Duodenal mucosa (tissue), 2 donors: ENCODE data around the gene LEKR1.

Experiments used
- H3K27ac ChIP-seq: one replicate; pipeline ENCODE4 v1.7.0; 2013; ENCODE audit warnings: low read depth, low read length
- H3K27me3 ChIP-seq, 2 donors: one replicate each; pipeline ENCODE4 v1.7.0; 2013; ENCODE audit warnings: low read length in 2 of 2, control low read depth in 1 of 2; ENCODE audit not compliant: insufficient read depth in 2 of 2, control insufficient read depth in 1 of 2
- H3K36me3 ChIP-seq, 2 donors: one replicate each; pipeline ENCODE4 v1.7.0; 2013; ENCODE audit warnings: low read length in 2 of 2, control low read depth in 1 of 2; ENCODE audit not compliant: insufficient read depth in 2 of 2, control insufficient read depth in 1 of 2
- H3K4me1 ChIP-seq, 2 donors: one replicate each; pipeline ENCODE4 v1.7.0; 2013; ENCODE audit warnings: low read length in 2 of 2, control low read depth in 1 of 2; ENCODE audit not compliant: insufficient read depth in 2 of 2, control insufficient read depth in 1 of 2
- H3K4me3 ChIP-seq, 2 donors: one replicate each; pipeline ENCODE4 v1.7.0; 2013; ENCODE audit warnings: low read length in 2 of 2, low read depth in 1 of 2
- H3K9ac ChIP-seq, 2 donors: one replicate each; pipeline ENCODE4 v1.7.0; 2013; ENCODE audit warnings: low read length in 2 of 2, low read depth in 1 of 2
- H3K9me3 ChIP-seq, 2 donors: one replicate each; pipeline ENCODE4 v1.7.0; 2013; ENCODE audit warnings: low read length in 2 of 2, control low read depth in 1 of 2; ENCODE audit not compliant: control insufficient read depth in 1 of 2

The LEKR1 gene

GRCh38 chr3:157021679-157022078, 195.5 kb downstream of the LEKR1 start:
- Histone ChIP-seq H3K9ac (no peak overlapping the region), H3K27me3 (no peaks in the 10 kb centered on the region), H3K4me1 (no peaks in the 10 kb centered on the region), H3K36me3 (no peaks in the 10 kb centered on the region), H3K4me3 (no peak overlapping the region), H3K9me3 (no peaks in the 10 kb centered on the region), H3K27ac (no peak overlapping the region)

GRCh38 chr3:157023226-157023625, 197.1 kb downstream of the LEKR1 start:
- Histone ChIP-seq H3K27ac (no peak overlapping the region), H3K27me3 (no peaks in the 10 kb centered on the region), H3K36me3 (no peaks in the 10 kb centered on the region), H3K9me3 (no peaks in the 10 kb centered on the region), H3K4me3 (no peak overlapping the region), H3K9ac (no peak overlapping the region), H3K4me1 (no peaks in the 10 kb centered on the region)

GRCh38 chr3:157026091-157026490, 199.9 kb downstream of the LEKR1 start:
- Histone ChIP-seq H3K27me3 (no peaks in the 10 kb centered on the region), H3K4me1 (no peaks in the 10 kb centered on the region), H3K9ac (no peak overlapping the region), H3K36me3 (no peaks in the 10 kb centered on the region), H3K4me3 (no peak overlapping the region), H3K27ac (no peak overlapping the region), H3K9me3 (no peaks in the 10 kb centered on the region)

- no peak overlapping the region for H3K27ac ChIP-seq
Observed at GRCh38 chr3:157027861-157028745, 201.9 kb downstream of the LEKR1 start.

GRCh38 chr3:157029365-157029790, 203.2 kb downstream of the LEKR1 start:
- H3K9ac ChIP-seq: no peak overlapping the region
- H3K4me1 ChIP-seq: no peaks in the 10 kb centered on the region
- H3K4me3 ChIP-seq: no peak overlapping the region
- H3K36me3 ChIP-seq: no peaks in the 10 kb centered on the region
- H3K27ac ChIP-seq: no peak overlapping the region
- no peaks in the 10 kb centered on the region for H3K9me3 ChIP-seq
- no peaks in the 10 kb centered on the region for H3K27me3 ChIP-seq

More at GRCh38 chr3:157027861-157028745, 201.9 kb downstream of the LEKR1 start:
- no peaks in the 10 kb centered on the region for H3K36me3 ChIP-seq
- H3K4me3 ChIP-seq: no peak overlapping the region
- no peaks in the 10 kb centered on the region for H3K27me3 ChIP-seq
- H3K4me1 ChIP-seq: no peaks in the 10 kb centered on the region
- H3K9me3 ChIP-seq: no peaks in the 10 kb centered on the region
- H3K9ac ChIP-seq: no peak overlapping the region

- Histone ChIP-seq H3K9me3 (no peaks in the 10 kb centered on the region), H3K27me3 (no peaks in the 10 kb centered on the region), H3K4me1 (no peaks in the 10 kb centered on the region), H3K9ac (no peak overlapping the region), H3K36me3 (no peaks in the 10 kb centered on the region), H3K27ac (no peak overlapping the region), H3K4me3 (no peak overlapping the region)
Observed at GRCh38 chr3:157030712-157031111, 204.6 kb downstream of the LEKR1 start.

- no peaks in the 10 kb centered on the region for H3K27me3 ChIP-seq
- H3K4me3 ChIP-seq: no peak overlapping the region
- H3K36me3 ChIP-seq: no peaks in the 10 kb centered on the region
- no peaks in the 10 kb centered on the region for H3K4me1 ChIP-seq
- H3K9ac ChIP-seq: no peak overlapping the region
- H3K27ac ChIP-seq: no peak overlapping the region
- H3K9me3 ChIP-seq: no peaks in the 10 kb centered on the region
Observed at GRCh38 chr3:157033001-157033400, 206.8 kb downstream of the LEKR1 start.

GRCh38 chr3:157040456-157040855, 214.3 kb downstream of the LEKR1 start:
- no peak overlapping the region for H3K9ac ChIP-seq
- H3K27ac ChIP-seq: no peak overlapping the region
- H3K4me1 ChIP-seq: no peaks in the 10 kb centered on the region
- H3K36me3 ChIP-seq: no peaks in the 10 kb centered on the region
- H3K9me3 ChIP-seq: no peaks in the 10 kb centered on the region
- H3K27me3 ChIP-seq: no peaks in the 10 kb centered on the region
- no peak overlapping the region for H3K4me3 ChIP-seq

GRCh38 chr3:157042226-157042625, 216.1 kb downstream of the LEKR1 start:
- no peaks in the 10 kb centered on the region for H3K27me3 ChIP-seq

GRCh38 chr3:157043771-157044170, 217.6 kb downstream of the LEKR1 start:
- no peak overlapping the region for H3K4me3 ChIP-seq
- no peak overlapping the region for H3K27ac ChIP-seq

More at GRCh38 chr3:157042226-157042625, 216.1 kb downstream of the LEKR1 start:
- Histone ChIP-seq H3K4me3 (no peak overlapping the region), H3K27ac (no peak overlapping the region), H3K9me3 (no peaks in the 10 kb centered on the region), H3K36me3 (no peaks in the 10 kb centered on the region), H3K4me1 (no peaks in the 10 kb centered on the region), H3K9ac (no peak overlapping the region)

More at GRCh38 chr3:157043771-157044170, 217.6 kb downstream of the LEKR1 start:
- Histone ChIP-seq H3K36me3 (no peaks in the 10 kb centered on the region), H3K9me3 (no peaks in the 10 kb centered on the region), H3K27me3 (no peaks in the 10 kb centered on the region), H3K9ac (no peak overlapping the region), H3K4me1 (no peaks in the 10 kb centered on the region)
